Heart left ventricle (tissue), 16 donors: Measurements from ENCODE around the gene LIPG. TPM values are rescaled to one million over a fixed set of nuclear protein-coding genes. Genes with fewer than 3 reads are reported as not detected.
"Not testable (repeated sequence)": the region's sequence is repeated elsewhere in the genome, so short reads cannot be mapped to it uniquely, and the experiment has no call there.

Source experiments
- ATAC-seq, 4 donors: fragments of 200-7000 bp; cut with Tn5 transposase; one replicate each; pipeline ENCODE4 v1.9.1; 2020 to 2022; ENCODE audit warnings: moderate library complexity in 4 of 4, mild to moderate bottlenecking in 3 of 4, moderate number of reproducible peaks in 1 of 4
- DNase-seq, 5 donors: peaks; one replicate each; pipeline ENCODE4 v3.0.0-alpha.2; 2020
- H3K27ac ChIP-seq, 12 donors: fragments of 200-600 bp; sonication (generic) in 4 of 12; one replicate each; pipeline versions ENCODE4 v1.5.0 to v1.8.0; 2016 to 2022; ENCODE audit warnings: mild to moderate bottlenecking in 2 of 12
- H3K27me3 ChIP-seq, 9 donors: fragments of 200-600 bp; sonication (generic) in 2 of 9; one replicate each; pipeline versions ENCODE4 v1.5.1 to v1.8.0; 2016 to 2022; ENCODE audit warnings: mild to moderate bottlenecking in 3 of 9
- H3K36me3 ChIP-seq, 9 donors: fragments of 200-600 bp; sonication (generic) in 2 of 9; one replicate each; pipeline versions ENCODE4 v1.5.0 to v1.8.0; 2018 to 2022; ENCODE audit warnings: mild to moderate bottlenecking in 2 of 9
- H3K4me1 ChIP-seq, 12 donors: fragments of 200-600 bp; sonication (generic) in 4 of 12; one replicate each; pipeline versions ENCODE4 v1.5.0 to v1.8.0; 2016 to 2022; ENCODE audit warnings: mild to moderate bottlenecking in 3 of 12
- H3K4me3 ChIP-seq, 12 donors: fragments of 200-600 bp; sonication (generic) in 4 of 12; one replicate each; pipeline versions ENCODE4 v1.5.0 to v1.8.0; 2017 to 2022; ENCODE audit warnings: mild to moderate bottlenecking in 9 of 12, moderate library complexity in 4 of 12
- H3K9me3 ChIP-seq, 12 donors: fragments of 200-600 bp; sonication (generic) in 4 of 12; one replicate each; pipeline versions ENCODE4 v1.5.0 to v1.8.0; 2016 to 2022; ENCODE audit warnings: mild to moderate bottlenecking in 1 of 12
- POLR2A ChIP-seq, 2 donors: fragments of 450-650 bp; IDR thresholded peaks; one replicate each; pipeline ENCODE4 v1.6.1; 2017; ENCODE audit warnings: antibody characterized with exemption in 2 of 2, mild to moderate bottlenecking in 2 of 2, moderate library complexity in 2 of 2
- WGBS, 4 donors: extraction: QIAGEN DNeasy Blood & Tissue Kit in 2 of 4; methylation state at CpG; one replicate each; pipeline versions ENCODE4 v1.1.5 to v1.1.7; 2013 to 2018; 5-methylcytosine and 5-hydroxymethylcytosine counted together
- intact Hi-C, 10 donors: fragments of 100-400 bp; cut with DNase I; formaldehyde crosslinking; loops; one replicate each; pipeline versions ENCODE4 v1.11.1 to v1.14.2; 2022
- polyA plus RNA-seq, 2 donors: library from polyadenylated mRNA; stranded (reverse); fragments of 200-250 nt; gene quantifications; one replicate each; pipeline ENCODE4 v1.2.3, GENCODE V29; 2013
- total RNA-seq, 9 donors: library from RNA; depleted of rRNA in 2 of 9; stranded (reverse); fragments of >200 nt in 2 of 9; fragmentation: NEBNext Ultra II Directional in 3 of 9; extraction: Animal tissue kit (Norgen Biotek cat#: 25700) in 3 of 9; gene quantifications; one replicate each; pipeline versions ENCODE4 v1.1.0 to v1.2.4, GENCODE V29; 2016 to 2023
- TF ChIP-seq, protein P1 (sequence below), 12 donors: fragments of 200-600 bp; sonication (generic) in 4 of 12; IDR thresholded peaks; one replicate each; pipeline versions ENCODE4 v1.5.0 to v1.8.0; 2018 to 2022; ENCODE audit warnings: antibody characterized with exemption in 12 of 12, mild to moderate bottlenecking in 5 of 12
- donor health status: ischemic (EF 13 %, LVEDD 7.1; RV severe dilation, severe dysfunction).
- donor health status: healthy with polysubstance abuse.
- donor health status: DM: no; HTN: yes; CAD: no.
- donor health status: DM: no; HTN: no; CAD: no.
- donor health status: ischemic (EF 25% LVEDD 6.9; RV normal size, moderate dysfunction).
- donor health status: ischemic (EF 25% LVEDD 5.7; RV mildly dilated, moderate dysfunction).
- donor health status: healthy.
- donor health status: DM: yes; HTN: yes; CAD: no.
- donor health status: ischemic (EF 35%, LVEDD 5.7; RV mildly dilated, moderate dysfunction).
- donor health status: nonischemic (EF 11% LVEDD 7.7; RV severe dilation, severe dysfunction).
- donor health status: DM: yes; HTN: yes; CAD: no.
- donor health status: PGD.
- donor health status: ischemic (EF 29% LVEDD 5.4; RV normal size, mild dysfunction).
- donor health status: nonischemic (EF 23%, LVEDD 6.1; RV moderate dilation, normal function).

The LIPG gene
- total and polyA plus RNA-seq, 11 donors: 0.04 to 12.1 (median 1.1) TPM; not detected in 3

- Histone ChIP-seq H3K36me3 (no peaks in the 10 kb centered on the region), H3K27me3 (no peaks in the 10 kb centered on the region), H3K4me3 (no peak overlapping the region), H3K4me1 (peaks cover 0 to 5% (median 0%) of the 10 kb centered on the region in 12 donors), H3K27ac (no peak overlapping the region), H3K9me3 (no peaks in the 10 kb centered on the region)
- intact Hi-C loops: no loop called here
- 59 to 70% (median 65%) methylated on average over 7 of the region's 7 CpGs for WGBS, 4 donors
- TF ChIP-seq, protein P1, sequence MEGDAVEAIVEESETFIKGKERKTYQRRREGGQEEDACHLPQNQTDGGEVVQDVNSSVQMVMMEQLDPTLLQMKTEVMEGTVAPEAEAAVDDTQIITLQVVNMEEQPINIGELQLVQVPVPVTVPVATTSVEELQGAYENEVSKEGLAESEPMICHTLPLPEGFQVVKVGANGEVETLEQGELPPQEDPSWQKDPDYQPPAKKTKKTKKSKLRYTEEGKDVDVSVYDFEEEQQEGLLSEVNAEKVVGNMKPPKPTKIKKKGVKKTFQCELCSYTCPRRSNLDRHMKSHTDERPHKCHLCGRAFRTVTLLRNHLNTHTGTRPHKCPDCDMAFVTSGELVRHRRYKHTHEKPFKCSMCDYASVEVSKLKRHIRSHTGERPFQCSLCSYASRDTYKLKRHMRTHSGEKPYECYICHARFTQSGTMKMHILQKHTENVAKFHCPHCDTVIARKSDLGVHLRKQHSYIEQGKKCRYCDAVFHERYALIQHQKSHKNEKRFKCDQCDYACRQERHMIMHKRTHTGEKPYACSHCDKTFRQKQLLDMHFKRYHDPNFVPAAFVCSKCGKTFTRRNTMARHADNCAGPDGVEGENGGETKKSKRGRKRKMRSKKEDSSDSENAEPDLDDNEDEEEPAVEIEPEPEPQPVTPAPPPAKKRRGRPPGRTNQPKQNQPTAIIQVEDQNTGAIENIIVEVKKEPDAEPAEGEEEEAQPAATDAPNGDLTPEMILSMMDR (IDR thresholded peaks at IDR 0.05): no peak
- no peak for TF ChIP-seq POLR2A (IDR thresholded peaks at IDR 0.05)
- no peak for ATAC-seq
- DNase-seq: no peak
These were observed 40.5 kb upstream of the LIPG start for GRCh38 chr18:49521216-49521835.

DNA sequence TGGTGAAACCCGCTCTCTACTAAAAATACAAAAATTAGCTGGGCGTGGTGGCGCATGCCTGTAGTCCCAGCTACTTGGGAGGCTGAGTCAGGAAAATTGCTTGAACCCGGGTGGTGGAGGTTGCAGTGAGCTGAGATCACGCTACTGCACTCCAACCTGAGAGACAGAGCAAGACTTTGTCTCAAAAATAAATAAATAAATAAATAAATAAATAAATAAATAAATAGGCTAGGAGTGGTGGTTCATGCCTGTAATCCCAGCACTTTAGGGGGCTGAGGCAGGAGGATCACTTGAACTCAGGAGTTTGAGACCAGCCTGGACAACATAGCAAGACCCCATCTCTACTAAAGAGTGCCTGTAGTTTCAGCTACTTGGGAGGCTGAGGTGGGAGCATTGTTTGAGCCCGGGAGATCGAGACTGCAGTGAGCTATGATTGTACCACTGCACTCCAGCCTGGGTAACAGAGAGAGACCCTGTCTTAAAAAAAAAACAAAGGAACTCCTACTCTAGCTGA, 38.2 kb upstream of the LIPG start:
- H3K27me3 ChIP-seq, DNase-seq, H3K4me3 ChIP-seq, intact Hi-C loops, H3K36me3 ChIP-seq, H3K27ac ChIP-seq, H3K9me3 ChIP-seq, ATAC-seq, H3K4me1 ChIP-seq: not testable (repeated sequence)
- 93 to 96% (median 95%) methylated on average over 7 of the region's 7 CpGs for whole genome bisulfite sequencing, 4 donors

DNA sequence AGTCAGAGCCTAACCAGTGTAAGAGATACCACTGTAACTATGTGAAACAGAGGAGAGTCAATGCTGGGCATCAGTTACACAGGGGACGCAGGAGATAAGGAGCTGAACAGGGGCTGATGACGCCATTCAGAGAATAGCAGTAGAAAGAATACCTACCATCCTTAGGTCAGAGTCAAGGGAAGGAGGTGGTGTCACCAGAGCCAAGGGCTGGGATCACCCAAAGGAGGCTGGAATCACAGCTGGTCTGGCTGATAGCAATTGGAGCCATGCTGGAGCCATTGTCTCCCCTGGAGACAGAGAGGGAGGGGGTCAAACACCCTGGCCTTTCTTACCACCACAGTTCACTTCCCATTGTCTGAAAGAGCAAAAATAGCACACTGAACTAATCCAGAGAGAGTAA, 37.5 kb upstream of the LIPG start:
- Histone ChIP-seq H3K9me3 (no peaks in the 10 kb centered on the region), H3K4me1 (peaks cover 0 to 5% (median 0%) of the 10 kb centered on the region in 12 donors), H3K36me3 (no peaks in the 10 kb centered on the region), H3K27me3 (peaks cover 0 to 6% (median 0%) of the 10 kb centered on the region in 9 donors), H3K27ac (no peak overlapping the region), H3K4me3 (no peak overlapping the region)
- TF ChIP-seq, protein P1 (IDR thresholded peaks at IDR 0.05): no peak
- no peak for TF ChIP-seq POLR2A (IDR thresholded peaks at IDR 0.05)
- intact Hi-C loops: no loop called here
- ATAC-seq: no peak
- 60 to 80% (median 69%) methylated on average over 2 of the region's 2 CpGs for WGBS, 4 donors
- DNase-seq: no peak

GRCh38 chr18:49524951-49525350, 36.9 kb upstream of the LIPG start:
- intact Hi-C loops: no loop called here
- no peak overlapping the region for H3K4me3 ChIP-seq
- peaks cover 0 to 6% (median 0%) of the 10 kb centered on the region in 9 donors for H3K27me3 ChIP-seq
- no peak overlapping the region for H3K27ac ChIP-seq
- WGBS, 4 donors: 96 to 100% (median 99%) methylated on average over 2 of the region's 2 CpGs
- no peaks in the 10 kb centered on the region for H3K9me3 ChIP-seq
- peaks cover 0 to 5% (median 0%) of the 10 kb centered on the region in 12 donors for H3K4me1 ChIP-seq
- ATAC-seq: no peak
- no peak for TF ChIP-seq POLR2A (IDR thresholded peaks at IDR 0.05)
- TF ChIP-seq, protein P1 (IDR thresholded peaks at IDR 0.05): no peak
- DNase-seq: no peak
- H3K36me3 ChIP-seq: no peaks in the 10 kb centered on the region

DNA sequence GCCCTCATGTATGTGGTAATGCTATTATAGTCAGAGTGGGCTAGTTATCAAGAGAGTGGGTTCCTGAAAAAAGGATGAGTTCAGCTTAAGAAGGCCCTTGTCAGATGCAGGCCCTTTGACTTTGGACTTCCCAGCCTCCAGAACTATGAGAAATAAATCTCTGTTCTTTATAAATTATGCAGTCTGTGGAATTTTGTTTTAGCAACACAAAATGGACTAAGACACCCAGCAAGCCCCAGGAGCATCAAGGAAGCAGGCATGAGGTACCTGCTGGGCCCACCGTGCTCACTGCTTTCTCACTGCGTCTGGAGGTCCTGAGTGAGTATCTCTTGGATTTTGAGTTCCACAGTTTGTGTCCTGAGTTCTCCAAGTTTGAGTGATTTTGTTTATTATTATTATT, 35.9 kb upstream of the LIPG start:
- WGBS, 4 donors: 95 to 99% (median 97%) methylated on average over 2 of the region's 2 CpGs
- DNase-seq (no peak), ATAC-seq (no peak)
- intact Hi-C loops: no loop called here
- Histone ChIP-seq H3K9me3 (no peaks in the 10 kb centered on the region), H3K4me3 (no peak overlapping the region), H3K27me3 (peaks cover 0 to 6% (median 0%) of the 10 kb centered on the region in 9 donors), H3K4me1 (peaks cover 0 to 4% (median 0%) of the 10 kb centered on the region in 12 donors), H3K27ac (no peak overlapping the region), H3K36me3 (no peaks in the 10 kb centered on the region)
- TF ChIP-seq, protein P1 (IDR thresholded peaks at IDR 0.05): no peak
- no peak for TF ChIP-seq POLR2A (IDR thresholded peaks at IDR 0.05)
